Upper lobe of right lung (tissue), 1 donor: ENCODE measurements around the gene PRRT1. TPM values are rescaled to one million over a fixed set of nuclear protein-coding genes. Genes with fewer than 3 reads are reported as not detected.
A peak's percentile ranks its signal among the peaks of the same experiment; 100 is the strongest.
"Not testable (repeated sequence)": the region's sequence is repeated elsewhere in the genome, so short reads cannot be mapped to it uniquely, and the experiment has no call there.

Experiments used
- ATAC-seq: fragments of 200-7000 bp; cut with Tn5 transposase; one replicate; pipeline ENCODE4 v1.9.1; 2020; ENCODE audit warnings: mild to moderate bottlenecking, moderate library complexity
- DNase-seq: peaks from one replicate; pipeline ENCODE4 v3.0.0-alpha.2; 2020
- H3K27ac ChIP-seq: fragments of 200-600 bp; one replicate; pipeline ENCODE4 v1.8.0; 2022
- H3K27me3 ChIP-seq: fragments of 200-600 bp; one replicate; pipeline ENCODE4 v1.8.0; 2022; ENCODE audit warnings: mild to moderate bottlenecking
- H3K36me3 ChIP-seq: fragments of 200-600 bp; one replicate; pipeline ENCODE4 v1.8.0; 2022
- H3K4me1 ChIP-seq: fragments of 200-600 bp; one replicate; pipeline ENCODE4 v1.8.0; 2022
- H3K4me3 ChIP-seq: fragments of 200-600 bp; one replicate; pipeline ENCODE4 v1.8.0; 2022; ENCODE audit warnings: mild to moderate bottlenecking
- H3K9me3 ChIP-seq: fragments of 200-600 bp; one replicate; pipeline ENCODE4 v1.8.0; 2022
- CTCF ChIP-seq: fragments of 200-600 bp; IDR thresholded peaks from one replicate; pipeline ENCODE4 v1.8.0; 2022; ENCODE audit warnings: antibody characterized with exemption
- intact Hi-C: fragments of 100-400 bp; cut with DNase I; formaldehyde crosslinking; loops from one replicate; pipeline ENCODE4 v1.11.0; 2022
- total RNA-seq: library from RNA; stranded (reverse); fragmentation: NEBNext Ultra II Directional; extraction: Animal tissue kit (Norgen Biotek cat#: 25700); gene quantifications from one replicate; pipeline ENCODE4 v1.2.1, GENCODE V29; 2021
- donor health status: DM: no; HTN: yes; CAD: no; lungs with severe emphysema.

PRRT1 gene
- total RNA-seq, 1 donor from 2014 or later, result 1.4 TPM

GRCh38 chr6:32188381-32189068 is 36.8 kb upstream of the PRRT1 start:
- DNase-seq (no peak), ATAC-seq (no peak)
- no peak for TF ChIP-seq CTCF
- Histone ChIP-seq H3K27me3 (no peaks in the 10 kb centered on the region), H3K36me3 (peaks cover 16% of the 10 kb centered on the region), H3K27ac (peak overlapping the region; percentile 91), H3K4me3 (peak overlapping the region; percentile 66), H3K9me3 (no peaks in the 10 kb centered on the region), H3K4me1 (peaks cover 55% of the 10 kb centered on the region)
- intact Hi-C loops, result no loop called here

- ATAC-seq, H3K9me3 ChIP-seq, H3K27ac ChIP-seq, intact Hi-C loops, H3K27me3 ChIP-seq, DNase-seq: not testable (repeated sequence)
- H3K4me3 ChIP-seq, result peak overlapping the region; percentile 66
- H3K36me3 ChIP-seq, result peaks cover 16% of the 10 kb centered on the region
- H3K4me1 ChIP-seq, result peaks cover 49% of the 10 kb centered on the region
Measured at GRCh38 chr6:32187725-32188380, 36.1 kb upstream of the PRRT1 start.

- no peak for TF ChIP-seq CTCF
- DNase-seq (no peak), ATAC-seq (no peak)
- no peaks in the 10 kb centered on the region for H3K9me3 ChIP-seq
- no peak overlapping the region for H3K4me3 ChIP-seq
- H3K36me3 ChIP-seq, result peaks cover 22% of the 10 kb centered on the region
- H3K27me3 ChIP-seq, result no peaks in the 10 kb centered on the region
- peaks cover 49% of the 10 kb centered on the region for H3K4me1 ChIP-seq
- intact Hi-C loops, result no loop called here
- H3K27ac ChIP-seq, result peak overlapping the region; percentile 60
Measured at GRCh38 chr6:32187009-32187709, 35.4 kb upstream of the PRRT1 start.

GRCh38 chr6:32186151-32186840 is 34.6 kb upstream of the PRRT1 start:
- Histone ChIP-seq H3K27ac (peak overlapping the region; percentile 60), H3K36me3 (peaks cover 30% of the 10 kb centered on the region), H3K4me1 (peaks cover 46% of the 10 kb centered on the region)
- ATAC-seq, DNase-seq, H3K27me3 ChIP-seq, H3K4me3 ChIP-seq, H3K9me3 ChIP-seq, intact Hi-C loops: not testable (repeated sequence)

- DNase-seq, result peak; percentile 89
Measured at GRCh38 chr6:32185681-32186131, 34.0 kb upstream of the PRRT1 start.

GRCh38 chr6:32184084-32184640 is 32.4 kb upstream of the PRRT1 start, which contains the start of gene AGER:
TSS of gene AGER (minus strand) at chr6:32184253. CDS start at chr6:32184222, 31 bp downstream.
- H3K27me3 ChIP-seq, result no peaks in the 10 kb centered on the region
- no peak for TF ChIP-seq CTCF
- intact Hi-C loops, result no loop called here
- H3K4me3 ChIP-seq, result peak within 1 kb of the TSS; percentile 28
- DNase-seq, result no peak
- H3K9me3 ChIP-seq, result no peaks in the 10 kb centered on the region
- H3K27ac ChIP-seq, result peak within 1 kb of the TSS; percentile 77
- H3K4me1 ChIP-seq, result peaks cover 49% of the 10 kb centered on the region
- ATAC-seq, result peak; percentile 50
- H3K36me3 ChIP-seq, result peaks cover 42% of the 10 kb centered on the region

More at GRCh38 chr6:32185681-32186131, 34.0 kb upstream of the PRRT1 start:
- H3K4me1 ChIP-seq, result peaks cover 40% of the 10 kb centered on the region
- H3K9me3 ChIP-seq, H3K4me3 ChIP-seq, H3K27me3 ChIP-seq, intact Hi-C loops: not testable (repeated sequence)
- peak; percentile 68 for ATAC-seq
- H3K27ac ChIP-seq, result peak overlapping the region; percentile 77
- peaks cover 36% of the 10 kb centered on the region for H3K36me3 ChIP-seq
